GM12891 (cell line): ENCODE data around the gene SF3B5.
A peak's percentile ranks its signal among the peaks of the same experiment; 100 is the strongest.
"Not testable (repeated sequence)": the region's sequence is repeated elsewhere in the genome, so short reads cannot be mapped to it uniquely, and the experiment has no call there.

Source experiments
- DNase-seq: peaks from one replicate; pipeline ENCODE4 v3.0.0; 2011; ENCODE audit warnings: low spot score; ENCODE audit not compliant: insufficient read length
- FAIRE-seq: peaks from 2 replicates; lab custom pipeline; 2011; peaks lifted over from hg19 to GRCh38; lab: Jason Lieb, UNC
- PAX5 ChIP-seq: IDR thresholded peaks from 2 replicates; pipeline ENCODE4 v1.6.1; 2011; ENCODE audit warnings: low read length, moderate library complexity, mild to moderate bottlenecking; ENCODE audit not compliant: insufficient read depth, severe bottlenecking
- POLR2A ChIP-seq: IDR thresholded peaks from 2 replicates; pipeline ENCODE4 v1.6.1; 2011; ENCODE audit warnings: low read depth, low read length, control low read depth
- POLR2AphosphoS5 ChIP-seq: IDR thresholded peaks from 2 replicates; pipeline ENCODE4 v1.6.1; 2011; ENCODE audit warnings: low read depth, low read length, control low read depth
- POU2F2 ChIP-seq: IDR thresholded peaks from 2 replicates; pipeline ENCODE4 v1.6.1; 2011; ENCODE audit warnings: low read depth, mild to moderate bottlenecking, control low read depth, low read length, moderate library complexity
- SPI1 ChIP-seq: IDR thresholded peaks from 2 replicates; pipeline ENCODE4 v1.6.1; 2011; ENCODE audit warnings: low read depth, low read length, control low read depth
- TAF1 ChIP-seq: IDR thresholded peaks from 2 replicates; pipeline ENCODE4 v1.6.1; 2011; ENCODE audit warnings: low read depth, low read length, control low read depth

The SF3B5 gene

GRCh38 chr6:144087789-144088426 lies 7.5 kb downstream of the SF3B5 start:
- DNase-seq, result no peak
- no peak for TF ChIP-seq POLR2A
- TF ChIP-seq SPI1, result peak; percentile 55
- peak; percentile 45 for FAIRE-seq

- DNase-seq (no peak), FAIRE-seq (no peak)
- TF ChIP-seq POLR2AphosphoS5, result no peak
- no peak for TF ChIP-seq PAX5
These were observed 8.4 kb downstream of the SF3B5 start for GRCh38 chr6:144086959-144087358.

GRCh38 chr6:144083172-144083571 lies 12.2 kb downstream of the SF3B5 start:
- FAIRE-seq (no peak), DNase-seq (no peak)
- no peak for TF ChIP-seq POU2F2
- no peak for TF ChIP-seq SPI1
- TF ChIP-seq TAF1, result no peak
- TF ChIP-seq POLR2A, result no peak
- TF ChIP-seq POLR2AphosphoS5, result no peak
- TF ChIP-seq PAX5, result no peak

- not testable (repeated sequence) for FAIRE-seq, DNase-seq
These were observed 13.0 kb downstream of the SF3B5 start for GRCh38 chr6:144082412-144082811.

- TF ChIP-seq POLR2A, result no peak
- TF ChIP-seq PAX5, result no peak
- TF ChIP-seq SPI1, result no peak
- no peak for TF ChIP-seq POLR2AphosphoS5
- no peak for TF ChIP-seq POU2F2
- TF ChIP-seq TAF1, result no peak
- FAIRE-seq (no peak), DNase-seq (no peak)
These were observed 17.5 kb downstream of the SF3B5 start for GRCh38 chr6:144077871-144078270.

- TF ChIP-seq POU2F2, result no peak
- TF ChIP-seq PAX5, result no peak
- TF ChIP-seq TAF1, result no peak
- TF ChIP-seq SPI1, result no peak
- no peak for TF ChIP-seq POLR2AphosphoS5
- no peak for TF ChIP-seq POLR2A
- no peak for DNase-seq
- FAIRE-seq, result peak; percentile 41
These were observed 19.5 kb downstream of the SF3B5 start for GRCh38 chr6:144075875-144076274.

- DNase-seq (no peak), FAIRE-seq (peak; percentile 75)
- TF ChIP-seq POU2F2, result no peak
- TF ChIP-seq PAX5, result no peak
- TF ChIP-seq TAF1, result no peak
- no peak for TF ChIP-seq SPI1
These were observed 20.2 kb downstream of the SF3B5 start for GRCh38 chr6:144075187-144075586.

- TF ChIP-seq POLR2A (no peak), PAX5 (no peak), POLR2AphosphoS5 (no peak), SPI1 (no peak), POU2F2 (no peak), TAF1 (no peak)
These were observed 22.3 kb downstream of the SF3B5 start for GRCh38 chr6:144073024-144073423.

GRCh38 chr6:144069506-144069905 lies 25.9 kb downstream of the SF3B5 start:
- no peak for DNase-seq
- FAIRE-seq, result no peak
- no peak for TF ChIP-seq POLR2AphosphoS5
- no peak for TF ChIP-seq POU2F2
- TF ChIP-seq TAF1, result no peak
- no peak for TF ChIP-seq SPI1

More at GRCh38 chr6:144073024-144073423, 22.3 kb downstream of the SF3B5 start:
- DNase-seq (no peak), FAIRE-seq (peak; percentile 50)

GRCh38 chr6:144068794-144069193 lies 26.6 kb downstream of the SF3B5 start:
- FAIRE-seq (no peak), DNase-seq (no peak)
- TF ChIP-seq PAX5, result no peak
- no peak for TF ChIP-seq POLR2A
- no peak for TF ChIP-seq TAF1
- TF ChIP-seq POU2F2, result no peak
- TF ChIP-seq POLR2AphosphoS5, result no peak
- TF ChIP-seq SPI1, result no peak
